Measurements from ENCODE around the gene FDXR.

Gene FDXR

DNA sequence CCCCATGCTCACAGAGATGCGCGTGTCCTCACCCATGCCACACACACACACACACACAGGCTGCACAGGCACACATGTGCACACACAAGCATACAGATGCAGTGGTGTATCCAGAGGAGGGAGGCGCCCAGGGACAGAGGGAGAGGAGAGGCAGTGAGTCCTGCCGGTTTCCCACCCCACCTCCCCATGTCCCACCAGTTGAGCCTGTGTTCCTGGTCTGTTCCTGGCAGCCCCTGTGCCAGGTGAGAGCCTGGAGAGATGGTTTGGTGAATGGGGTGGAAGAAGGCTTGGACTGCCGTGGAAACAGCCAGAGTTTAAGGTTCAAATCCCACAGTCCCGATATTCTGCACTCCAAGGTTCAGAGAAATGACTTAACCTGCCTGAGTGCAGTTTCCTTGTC lies 30.9 kb upstream of the FDXR start:
- no peak for TF ChIP-seq GATA3 (IDR thresholded peaks at IDR 0.05; ENCODE audit: low read depth, low read length)
- TF ChIP-seq GATA2 (IDR thresholded peaks at IDR 0.05; ENCODE audit: low read depth, low read length) = no peak

DNA sequence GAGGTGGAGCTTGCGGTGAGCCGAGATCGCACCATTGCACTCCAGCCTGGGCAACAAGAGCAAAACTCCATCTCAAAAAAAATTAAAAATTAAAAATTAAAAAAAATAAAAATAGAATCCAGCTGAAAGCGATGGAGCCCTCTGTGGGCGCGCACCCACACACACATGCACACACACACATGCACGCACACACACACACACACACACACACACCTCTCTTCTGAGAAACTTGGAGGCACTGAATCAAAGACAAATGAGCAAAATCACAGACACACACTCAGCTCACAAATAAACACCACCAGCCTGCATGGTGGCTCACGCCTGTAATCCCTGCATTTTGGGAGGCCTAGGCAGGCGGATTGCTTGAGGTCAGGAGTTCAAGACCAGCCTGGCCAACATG lies 30.2 kb upstream of the FDXR start:
- TF ChIP-seq GATA2 (IDR thresholded peaks at IDR 0.05; ENCODE audit: low read depth, low read length) (no peak), GATA3 (IDR thresholded peaks at IDR 0.05; ENCODE audit: low read depth, low read length) (no peak)

DNA sequence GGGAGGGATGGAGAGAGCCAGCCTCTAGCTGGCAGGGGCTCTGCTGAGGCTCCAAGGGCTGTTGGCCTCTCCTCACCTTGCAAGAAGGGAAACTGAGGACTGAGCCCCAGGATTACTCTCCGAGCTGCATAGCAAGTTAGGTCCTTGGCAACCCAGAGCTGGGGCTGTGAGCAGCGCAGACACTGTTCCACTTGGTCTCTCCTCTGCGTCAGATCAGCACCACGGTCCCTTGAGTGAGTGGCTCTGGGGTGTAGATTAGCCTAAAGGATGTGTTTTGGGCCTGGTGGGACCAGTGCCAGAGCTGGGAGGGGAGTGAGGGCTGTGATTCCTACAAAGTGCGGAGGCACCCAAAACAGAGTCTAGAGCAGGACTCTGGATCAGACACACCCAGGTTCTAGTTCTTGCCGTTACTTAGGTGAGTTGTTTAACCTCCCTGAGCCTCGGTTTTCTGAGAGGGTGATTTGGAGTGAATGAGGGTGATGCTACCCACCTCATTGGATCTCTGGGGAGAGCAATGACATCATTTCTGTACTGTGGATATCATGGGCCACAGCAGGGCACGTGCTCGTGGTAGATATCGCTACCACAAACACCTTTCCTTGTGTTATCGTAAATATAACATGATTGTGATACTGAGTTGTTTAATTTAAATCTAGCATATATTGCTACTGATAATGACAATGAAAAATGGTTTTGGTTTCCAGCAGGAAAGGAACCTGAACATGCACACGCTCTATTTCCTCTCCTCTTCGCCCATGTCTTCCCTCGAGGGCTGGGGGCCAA lies 28.8 kb upstream of the FDXR start:
- no peak for TF ChIP-seq GATA2 (IDR thresholded peaks at IDR 0.05; ENCODE audit: low read depth, low read length)
- no peak for TF ChIP-seq GATA3 (IDR thresholded peaks at IDR 0.05; ENCODE audit: low read depth, low read length)

DNA sequence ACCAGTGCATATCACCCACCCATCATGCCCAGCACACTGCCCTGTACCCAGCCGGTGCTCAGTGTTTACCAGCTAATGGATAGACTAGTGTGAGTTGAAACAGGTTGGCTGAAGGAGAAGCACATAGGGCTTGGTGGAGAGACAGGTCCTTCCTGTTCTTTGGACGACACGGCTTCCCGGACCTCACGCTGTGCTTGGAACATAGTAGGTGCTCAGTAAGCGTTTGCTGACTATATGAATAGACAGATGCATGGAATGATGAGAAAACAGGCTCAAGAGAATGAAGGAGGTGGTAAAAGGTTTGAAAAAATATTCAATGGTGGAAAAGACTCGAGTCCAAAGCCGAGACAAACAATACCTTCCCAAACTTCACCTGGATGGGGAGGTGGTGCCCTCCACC lies 27.4 kb upstream of the FDXR start:
- TF ChIP-seq GATA2 (IDR thresholded peaks at IDR 0.05; ENCODE audit: low read depth, low read length) (no peak), GATA3 (IDR thresholded peaks at IDR 0.05; ENCODE audit: low read depth, low read length) (no peak)

DNA sequence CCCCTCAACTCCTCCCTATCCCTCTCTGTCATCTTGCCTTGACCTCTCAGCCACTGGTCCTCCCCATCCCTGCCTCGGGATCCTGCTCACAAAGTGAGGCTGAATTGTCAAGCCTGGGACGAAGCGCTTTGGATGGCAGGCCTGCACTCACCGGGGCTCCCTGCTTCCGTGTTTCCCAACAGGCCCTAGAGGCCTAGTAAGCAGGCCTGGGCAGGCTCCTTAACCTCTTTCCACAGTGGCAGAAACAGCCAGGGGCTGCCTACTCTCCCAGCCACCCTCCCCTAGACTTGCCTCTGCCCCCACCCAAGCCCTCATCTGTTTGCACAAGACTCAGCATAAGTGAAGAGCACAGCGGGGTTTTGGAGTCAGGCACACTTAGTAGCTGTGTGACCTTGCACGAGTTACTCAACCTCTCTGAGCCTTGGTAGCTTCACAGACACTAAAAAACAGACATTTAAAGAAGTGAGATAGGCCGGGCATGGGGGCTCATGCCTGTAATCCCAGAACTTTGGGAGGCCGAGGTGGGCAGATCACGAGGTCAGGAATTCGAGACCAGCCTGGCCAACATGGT lies 25.7 kb upstream of the FDXR start:
- TF ChIP-seq GATA2 (IDR thresholded peaks at IDR 0.05; ENCODE audit: low read depth, low read length) (no peak), GATA3 (IDR thresholded peaks at IDR 0.05; ENCODE audit: low read depth, low read length) (no peak)

DNA sequence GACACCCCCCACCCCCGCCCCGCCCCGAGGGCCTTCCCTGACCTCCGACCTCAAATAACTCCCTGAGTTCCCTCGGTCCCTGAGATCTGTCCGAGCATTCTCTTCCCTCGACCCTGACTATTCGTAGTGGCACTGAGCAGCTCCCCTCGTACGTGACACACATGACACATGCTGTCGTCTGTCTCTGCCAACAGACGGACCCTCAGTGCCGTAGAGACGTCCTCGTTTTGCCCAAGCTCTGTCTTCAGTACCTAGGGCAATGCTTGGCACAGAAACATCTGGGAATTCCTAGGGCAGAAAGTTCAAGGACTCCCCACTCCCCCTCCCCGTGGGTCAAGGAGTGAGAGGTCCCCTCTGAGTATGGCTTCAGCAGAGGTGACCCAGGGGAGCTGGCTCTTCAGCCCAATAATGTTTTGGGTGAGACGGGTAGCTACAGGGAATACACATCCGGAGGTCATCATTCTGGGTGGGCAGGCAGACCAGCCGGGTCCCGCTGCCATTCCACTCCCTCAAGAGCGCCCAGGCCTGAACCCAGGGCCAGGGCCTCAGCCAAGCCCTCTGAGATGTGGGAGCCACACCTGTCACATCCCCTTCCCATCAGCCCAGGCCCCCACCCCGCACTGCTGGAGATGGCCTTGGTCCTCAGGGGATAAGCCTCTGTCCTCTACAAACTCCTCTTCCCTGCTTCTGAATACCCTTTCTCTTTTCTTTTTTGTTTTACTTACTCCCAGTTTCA lies 21.3 kb upstream of the FDXR start:
- TF ChIP-seq GATA2 (IDR thresholded peaks at IDR 0.05; ENCODE audit: low read depth, low read length) (no peak), GATA3 (IDR thresholded peaks at IDR 0.05; ENCODE audit: low read depth, low read length) (no peak)

DNA sequence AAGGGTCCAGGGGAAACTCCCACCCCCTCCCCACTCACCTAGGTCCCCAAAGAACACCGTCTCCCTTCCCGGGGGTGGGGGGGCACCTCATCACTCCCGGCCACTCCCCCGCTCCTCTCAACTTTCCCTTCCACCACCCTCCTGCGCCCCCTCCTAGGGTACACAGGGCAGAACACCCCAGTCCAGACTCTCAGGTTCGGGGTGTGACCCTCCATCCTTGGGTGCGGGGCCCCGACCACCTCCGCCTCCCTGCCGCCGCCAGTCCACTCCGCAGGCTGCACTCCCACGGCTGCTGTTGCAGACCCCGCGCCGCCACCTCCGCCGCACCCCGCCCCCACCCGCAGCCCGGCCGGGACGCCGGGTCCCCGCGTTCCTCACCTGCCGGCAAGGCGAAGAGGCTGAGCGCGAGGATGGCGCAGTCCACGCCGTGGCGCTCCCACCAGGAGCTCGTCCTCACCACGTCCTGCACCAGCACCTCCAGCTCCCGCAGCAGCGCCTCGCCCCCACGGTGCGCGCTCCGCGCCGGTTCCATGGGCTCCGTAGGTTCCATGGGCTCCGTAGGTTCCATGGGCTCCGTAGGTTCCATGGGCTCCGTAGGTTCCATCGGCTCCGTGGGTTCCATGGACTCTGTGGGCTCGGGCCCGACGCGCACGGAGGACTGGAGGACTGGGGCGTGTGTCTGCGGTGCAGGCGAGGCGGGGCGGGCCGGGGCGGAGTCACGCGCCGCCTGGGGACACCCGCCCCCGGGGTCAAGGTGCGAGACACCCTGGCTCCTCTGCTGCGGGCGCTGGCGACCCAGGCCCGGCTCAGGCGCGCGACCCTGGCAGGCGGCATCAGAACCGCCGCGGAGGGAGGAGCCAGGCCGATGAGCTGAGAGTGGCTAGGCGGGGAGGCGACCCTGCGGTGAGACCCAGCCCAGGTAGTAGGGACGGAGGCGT lies 20.4 kb upstream of the FDXR start, which contains the start of gene FADS6:
Gene FADS6 (minus strand): TSS at position 660 of the 938 bp plus-strand sequence. CDS start 38 bp downstream, at position 622.
- no peak for TF ChIP-seq GATA2 (IDR thresholded peaks at IDR 0.05; ENCODE audit: low read depth, low read length)
- TF ChIP-seq GATA3 (IDR thresholded peaks at IDR 0.05; ENCODE audit: low read depth, low read length) = no peak

DNA sequence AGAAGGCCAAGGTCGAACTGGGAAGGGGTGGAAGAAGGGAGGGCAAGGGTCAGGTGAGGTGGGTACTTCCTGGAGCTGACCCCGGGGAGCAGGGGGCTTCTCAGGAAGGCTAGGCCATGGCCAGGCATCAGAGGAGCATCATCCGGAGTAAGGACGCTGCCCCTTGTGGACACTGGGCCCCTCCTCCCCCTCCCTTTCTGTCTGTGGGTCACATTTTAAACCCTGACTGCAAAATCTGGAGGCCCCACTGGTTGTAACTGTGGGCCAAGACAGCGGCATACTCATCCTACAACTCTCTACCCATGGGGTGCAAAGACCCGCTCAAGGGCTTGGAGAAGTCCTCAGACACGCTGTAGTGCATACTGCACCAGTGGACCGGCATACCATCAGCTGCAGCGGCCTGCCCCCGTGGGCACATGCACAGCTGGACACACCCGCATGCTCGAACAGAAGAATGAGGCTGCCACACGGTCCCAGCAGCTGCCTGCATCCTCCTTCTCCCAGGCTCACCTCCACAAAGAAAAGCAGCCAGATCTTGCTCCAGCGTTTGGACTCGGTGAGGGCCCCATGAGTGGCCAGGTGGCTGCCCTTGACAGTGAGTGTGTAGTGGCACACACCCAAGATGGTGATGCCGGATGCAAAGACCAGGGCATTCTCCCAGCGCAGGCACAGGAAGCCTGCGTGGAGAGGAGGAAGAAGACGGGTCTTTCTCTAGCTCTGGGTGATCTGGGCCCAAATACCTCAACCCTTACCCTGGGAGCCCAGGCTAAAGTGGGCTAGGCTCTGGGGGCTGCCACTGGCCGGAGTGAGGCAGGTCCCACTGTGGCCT lies 19.4 kb upstream of the FDXR start:
- TF ChIP-seq GATA2 (IDR thresholded peaks at IDR 0.05; ENCODE audit: low read depth, low read length) (no peak), GATA3 (IDR thresholded peaks at IDR 0.05; ENCODE audit: low read depth, low read length) (no peak)

DNA sequence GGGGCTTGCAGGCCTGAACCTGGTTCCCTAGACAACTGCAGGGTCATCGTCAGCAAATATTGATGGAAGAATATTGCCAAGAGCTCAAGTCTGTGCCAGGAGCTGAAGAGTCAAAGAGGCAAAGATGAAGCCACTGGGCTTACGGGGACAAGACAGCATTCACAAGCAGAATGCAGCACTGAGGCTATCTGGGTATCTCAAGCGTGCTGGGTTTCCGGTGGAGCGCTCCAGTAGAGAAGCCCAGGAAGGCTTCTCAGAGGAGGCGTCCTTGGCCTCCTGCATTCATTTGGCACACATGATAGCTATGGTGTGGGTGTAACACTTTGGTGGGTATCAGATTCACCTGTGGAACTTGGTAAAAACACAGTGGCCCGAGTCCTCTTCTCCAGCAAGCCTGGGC lies 17.8 kb upstream of the FDXR start:
- no peak for TF ChIP-seq GATA2 (IDR thresholded peaks at IDR 0.05; ENCODE audit: low read depth, low read length)
- TF ChIP-seq GATA3 (IDR thresholded peaks at IDR 0.05; ENCODE audit: low read depth, low read length) = no peak

DNA sequence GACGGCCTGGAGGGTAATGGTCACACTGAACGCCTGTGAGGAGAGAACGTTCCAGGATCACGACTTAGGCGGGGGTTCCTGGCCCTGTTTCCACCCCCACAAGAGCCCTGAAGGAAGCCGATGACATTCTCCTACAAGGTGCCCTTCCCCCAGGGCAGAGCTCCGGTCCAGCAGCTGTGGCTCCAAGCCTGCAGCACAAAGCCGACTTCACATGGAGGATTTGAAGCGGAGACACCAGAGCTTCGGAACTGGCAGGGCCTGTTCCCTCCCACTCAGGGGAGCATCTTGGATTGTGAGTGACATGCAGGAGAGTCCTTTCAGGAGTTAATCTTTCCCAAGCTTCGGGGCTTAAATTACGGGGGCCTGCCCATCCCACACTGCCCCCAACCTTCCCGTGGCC lies 15.7 kb upstream of the FDXR start:
- no peak for TF ChIP-seq GATA3 (IDR thresholded peaks at IDR 0.05; ENCODE audit: low read depth, low read length)
- no peak for TF ChIP-seq GATA2 (IDR thresholded peaks at IDR 0.05; ENCODE audit: low read depth, low read length)

DNA sequence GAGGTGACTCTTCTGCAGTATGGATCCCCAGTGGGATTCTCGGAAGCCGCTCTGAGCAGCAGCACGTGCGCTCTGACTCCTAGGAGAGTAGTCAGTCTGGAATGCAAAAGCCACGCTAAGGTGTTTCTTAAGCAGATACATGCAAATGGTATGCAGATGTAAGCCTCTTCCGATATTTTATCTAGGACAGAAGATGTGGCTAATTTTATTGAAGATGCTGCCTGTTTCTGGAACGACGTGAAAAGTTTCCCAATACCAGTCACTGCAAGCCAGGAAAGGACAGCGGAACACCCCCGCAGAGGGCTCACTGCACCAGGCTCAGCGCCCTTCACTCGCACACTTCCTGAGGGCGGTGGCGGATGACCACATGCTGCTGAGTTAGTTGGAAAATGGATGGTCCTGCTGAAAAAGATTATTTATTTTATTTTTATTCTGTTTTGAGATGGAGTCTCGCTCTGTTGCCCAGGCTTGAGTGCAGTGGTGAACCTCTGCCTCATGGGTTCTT lies 10.5 kb upstream of the FDXR start:
- TF ChIP-seq GATA3 (IDR thresholded peaks at IDR 0.05; ENCODE audit: low read depth, low read length) = no peak
- no peak for TF ChIP-seq GATA2 (IDR thresholded peaks at IDR 0.05; ENCODE audit: low read depth, low read length)

DNA sequence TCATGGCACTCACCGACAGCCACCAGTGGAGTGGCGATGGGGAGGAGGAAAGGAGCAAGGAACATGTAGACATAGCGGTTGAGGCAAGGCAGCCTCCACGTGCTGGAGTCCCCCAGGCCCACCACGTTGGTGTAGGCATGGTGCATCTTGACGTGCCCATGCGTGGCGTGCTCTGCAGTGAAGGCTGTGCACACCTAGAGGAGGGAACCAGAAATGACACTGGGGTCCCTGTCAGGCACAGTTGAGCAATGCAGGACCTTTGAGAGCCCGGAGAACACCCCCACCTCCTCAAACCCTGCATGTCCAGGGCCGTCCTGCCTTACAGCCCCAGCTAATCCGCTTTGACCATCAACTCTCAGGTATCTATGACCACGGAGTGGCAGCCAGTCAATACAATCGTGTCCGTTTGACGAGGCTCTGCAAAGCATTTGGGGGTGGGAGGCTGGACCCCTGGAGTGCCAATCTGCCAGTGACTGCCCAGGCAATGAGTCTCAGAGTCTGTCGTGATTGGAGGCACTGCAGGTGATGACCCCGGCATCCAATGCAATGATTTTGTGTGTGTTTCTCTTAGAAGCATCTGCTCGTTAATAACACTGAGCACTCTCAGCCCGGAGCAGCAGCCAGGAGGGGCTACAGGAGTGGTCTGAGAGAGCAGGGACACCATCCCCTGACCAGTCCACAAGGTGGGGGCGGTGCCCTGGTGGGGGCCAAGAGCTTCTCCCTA lies 9.9 kb upstream of the FDXR start:
- TF ChIP-seq GATA3 (IDR thresholded peaks at IDR 0.05; ENCODE audit: low read depth, low read length) = no peak
- TF ChIP-seq GATA2 (IDR thresholded peaks at IDR 0.05; ENCODE audit: low read depth, low read length) = no peak

Measured in SH-SY5Y (cell line).